Choroid plexus epithelial cell (primary cell): ENCODE measurements around the gene ABCA3.
A peak's percentile ranks its signal among the peaks of the same experiment; 100 is the strongest.

Experiments
- DNase-seq: peaks from one replicate; pipeline ENCODE4 v3.0.0-alpha.2; 2010; ENCODE audit warnings: low read depth
- H3K4me3 ChIP-seq: 2 replicates; pipeline ENCODE4 v1.5.1; 2011; ENCODE audit warnings: low read depth, mild to moderate bottlenecking, control low read depth, low read length, moderate library complexity
- CTCF ChIP-seq: conservative IDR thresholded peaks from 2 replicates; pipeline ENCODE4 v1.5.1; 2011; ENCODE audit warnings: low read depth, mild to moderate bottlenecking, control low read depth, inconsistent platforms, low read length, moderate library complexity

The ABCA3 gene

GRCh38 chr16:2250652-2251295 lies 89.8 kb downstream of the ABCA3 start:
- TF ChIP-seq CTCF = no peak
- peak overlapping the region; percentile 75 for H3K4me3 ChIP-seq
- peak; percentile 34 for DNase-seq

- no peak overlapping the region for H3K4me3 ChIP-seq
- no peak for TF ChIP-seq CTCF
- DNase-seq = no peak
Observed at GRCh38 chr16:2246301-2246885, 94.1 kb downstream of the ABCA3 start.

GRCh38 chr16:2244926-2245795 lies 95.4 kb downstream of the ABCA3 start:
- no peak overlapping the region for H3K4me3 ChIP-seq
- TF ChIP-seq CTCF = no peak
- DNase-seq = no peak

GRCh38 chr16:2244301-2244700 lies 96.2 kb downstream of the ABCA3 start:
- TF ChIP-seq CTCF = no peak
- no peak for DNase-seq

GRCh38 chr16:2243781-2244180 lies 96.7 kb downstream of the ABCA3 start:
- H3K4me3 ChIP-seq = no peak overlapping the region
- no peak for DNase-seq
- TF ChIP-seq CTCF = no peak

More at GRCh38 chr16:2244301-2244700, 96.2 kb downstream of the ABCA3 start:
- no peak overlapping the region for H3K4me3 ChIP-seq

GRCh38 chr16:2243031-2243528 lies 97.4 kb downstream of the ABCA3 start:
- DNase-seq = no peak
- TF ChIP-seq CTCF = no peak
- no peak overlapping the region for H3K4me3 ChIP-seq
